GM21529 (cell line): Measurements from ENCODE around the gene ATP7B.
"Not testable (repeated sequence)": the region's sequence is repeated elsewhere in the genome, so short reads cannot be mapped to it uniquely, and the experiment has no call there.

ENCODE experiments used
- ATAC-seq: cut with Tn5 transposase; IDR thresholded peaks from one replicate; pipeline ENCODE4 v1.9.1; 2021; ENCODE audit not compliant: unreplicated experiment

ATP7B gene

GRCh38 chr13:52010890-52011631 lies at the start of gene ATP7B:
ATP7B (minus strand) TSS chr13:52011450; CDS start chr13:52011337, 113 bp downstream.
- ATAC-seq = peak; percentile 5

GRCh38 chr13:52053460-52053859 lies 42.2 kb upstream of the ATP7B start:
- no peak for ATAC-seq

GRCh38 chr13:52051400-52051799 lies 40.1 kb upstream of the ATP7B start:
- no peak for ATAC-seq

GRCh38 chr13:52048516-52048915 lies 37.3 kb upstream of the ATP7B start:
- ATAC-seq = no peak

- ATAC-seq = no peak
These were observed 36.2 kb upstream of the ATP7B start for GRCh38 chr13:52047463-52047862.

- no peak for ATAC-seq
These were observed 32.4 kb upstream of the ATP7B start for GRCh38 chr13:52043675-52044074.

- ATAC-seq = no peak
These were observed 24.8 kb upstream of the ATP7B start for GRCh38 chr13:52036037-52036436.

GRCh38 chr13:52034616-52035226 lies 23.5 kb upstream of the ATP7B start:
- ATAC-seq = no peak

GRCh38 chr13:52033039-52033438 lies 21.8 kb upstream of the ATP7B start:
- no peak for ATAC-seq

- not testable (repeated sequence) for ATAC-seq
These were observed 19.2 kb upstream of the ATP7B start for GRCh38 chr13:52030401-52030800.

GRCh38 chr13:52029569-52029968 lies 18.3 kb upstream of the ATP7B start:
- no peak for ATAC-seq

- no peak for ATAC-seq
These were observed 16.6 kb upstream of the ATP7B start for GRCh38 chr13:52027832-52028231.

- no peak for ATAC-seq
These were observed 15.0 kb upstream of the ATP7B start for GRCh38 chr13:52026246-52026626.

GRCh38 chr13:52025475-52026245 lies 14.4 kb upstream of the ATP7B start:
- no peak for ATAC-seq

- no peak for ATAC-seq
These were observed 13.2 kb upstream of the ATP7B start, which contains the start of gene UTP14C for GRCh38 chr13:52024481-52024880. UTP14C (plus strand) TSS chr13:52024691; CDS start chr13:52028805, 4,114 bp downstream.

- ATAC-seq = no peak
These were observed 11.1 kb upstream of the ATP7B start for GRCh38 chr13:52022356-52022755.

- no peak for ATAC-seq
These were observed 8.9 kb upstream of the ATP7B start for GRCh38 chr13:52020191-52020590.

GRCh38 chr13:52016296-52016695 lies 5.0 kb upstream of the ATP7B start:
- ATAC-seq = no peak

- no peak for ATAC-seq
These were observed 1.2 kb upstream of the ATP7B start for GRCh38 chr13:52012512-52012836.

- ATAC-seq = peak; percentile 99
These were observed 622 bp upstream of the ATP7B start, which contains the start of gene ALG11 for GRCh38 chr13:52011632-52012511. ALG11 (plus strand) TSS chr13:52012398; CDS start chr13:52012419, 21 bp downstream.

- ATAC-seq = no peak
These were observed 1.3 kb downstream of the ATP7B start for GRCh38 chr13:52009946-52010345.
